Measurements from ENCODE around the gene SSR3. TPM values are rescaled to one million over a fixed set of nuclear protein-coding genes. Genes with fewer than 3 reads are reported as not detected.
A peak's percentile ranks its signal among the peaks of the same experiment; 100 is the strongest.

The SSR3 gene
- total RNA-seq, 4 donors from 2014 or later, result 42.5 to 74.7 (median 57.1) TPM

- H3K9me3 ChIP-seq, result no peaks in the 10 kb centered on the region
- peaks cover 8 to 53% (median 16%) of the 10 kb centered on the region in 3 donors for H3K4me1 ChIP-seq
- TF ChIP-seq, protein P1, sequence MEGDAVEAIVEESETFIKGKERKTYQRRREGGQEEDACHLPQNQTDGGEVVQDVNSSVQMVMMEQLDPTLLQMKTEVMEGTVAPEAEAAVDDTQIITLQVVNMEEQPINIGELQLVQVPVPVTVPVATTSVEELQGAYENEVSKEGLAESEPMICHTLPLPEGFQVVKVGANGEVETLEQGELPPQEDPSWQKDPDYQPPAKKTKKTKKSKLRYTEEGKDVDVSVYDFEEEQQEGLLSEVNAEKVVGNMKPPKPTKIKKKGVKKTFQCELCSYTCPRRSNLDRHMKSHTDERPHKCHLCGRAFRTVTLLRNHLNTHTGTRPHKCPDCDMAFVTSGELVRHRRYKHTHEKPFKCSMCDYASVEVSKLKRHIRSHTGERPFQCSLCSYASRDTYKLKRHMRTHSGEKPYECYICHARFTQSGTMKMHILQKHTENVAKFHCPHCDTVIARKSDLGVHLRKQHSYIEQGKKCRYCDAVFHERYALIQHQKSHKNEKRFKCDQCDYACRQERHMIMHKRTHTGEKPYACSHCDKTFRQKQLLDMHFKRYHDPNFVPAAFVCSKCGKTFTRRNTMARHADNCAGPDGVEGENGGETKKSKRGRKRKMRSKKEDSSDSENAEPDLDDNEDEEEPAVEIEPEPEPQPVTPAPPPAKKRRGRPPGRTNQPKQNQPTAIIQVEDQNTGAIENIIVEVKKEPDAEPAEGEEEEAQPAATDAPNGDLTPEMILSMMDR (IDR thresholded peaks at IDR 0.05), result no peak
- no peak for TF ChIP-seq POLR2A (IDR thresholded peaks at IDR 0.05)
- peak overlapping the region in 1 of 4 donors; percentile 14 for H3K27ac ChIP-seq
- DNase-seq, result no peak
- intact Hi-C loops (cut with DNase I), result loop anchor here (10.0 kb wide), 1 partner anchor 123 kb away; the partner anchor contains the start of gene TIPARP
- no peaks in the 10 kb centered on the region for H3K27me3 ChIP-seq
- H3K36me3 ChIP-seq, result peaks cover 0 to 64% (median 0%) of the 10 kb centered on the region in 3 donors
- 69 to 74% methylated on average over 4 of the region's 4 CpGs for WGBS, 2 donors
- no peak overlapping the region for H3K4me3 ChIP-seq
These were observed 3.2 kb downstream of the SSR3 start for GRCh38 chr3:156551746-156552145.

DNA sequence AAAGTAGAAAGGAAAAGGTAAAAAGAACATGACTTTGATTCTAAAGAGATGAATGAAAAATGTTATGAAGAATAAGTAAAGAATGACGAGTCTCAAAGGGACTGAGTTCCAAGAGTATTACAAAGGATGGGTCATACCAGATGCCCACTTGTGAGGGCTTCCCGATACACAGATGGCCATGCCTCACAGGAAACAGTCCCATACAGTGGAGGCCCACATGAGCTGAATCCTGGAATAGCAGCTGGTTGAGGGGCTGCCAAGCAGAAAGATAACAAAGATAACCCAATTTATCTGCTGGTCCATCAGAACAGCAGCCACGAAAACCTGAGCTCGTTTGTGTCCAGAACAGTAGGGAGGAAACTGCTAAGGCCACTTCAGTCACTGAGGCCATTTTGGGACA is 3.7 kb downstream of the SSR3 start:
- peaks cover 0 to 69% (median 0%) of the 10 kb centered on the region in 3 donors for H3K36me3 ChIP-seq
- no peaks in the 10 kb centered on the region for H3K27me3 ChIP-seq
- intact Hi-C loops (cut with DNase I), result loop anchor here (10.0 kb wide), 1 partner anchor 124 kb away; the partner anchor contains the start of gene TIPARP
- TF ChIP-seq, protein P1 (IDR thresholded peaks at IDR 0.05), result no peak
- TF ChIP-seq POLR2A (IDR thresholded peaks at IDR 0.05), result no peak
- peak overlapping the region in 1 of 4 donors; percentile 14 for H3K27ac ChIP-seq
- 80 to 81% methylated on average over 4 of the region's 4 CpGs for WGBS, 2 donors
- no peak overlapping the region for H3K4me3 ChIP-seq
- peaks cover 8 to 53% (median 16%) of the 10 kb centered on the region in 3 donors for H3K4me1 ChIP-seq
- no peaks in the 10 kb centered on the region for H3K9me3 ChIP-seq
- no peak for DNase-seq

- 70 to 75% methylated on average over 6 of the region's 6 CpGs for WGBS, 2 donors
- DNase-seq, result no peak
- intact Hi-C loops (cut with DNase I), result no loop called here
- TF ChIP-seq, protein P1 (IDR thresholded peaks at IDR 0.05), result no peak
- TF ChIP-seq POLR2A (IDR thresholded peaks at IDR 0.05), result no peak
- H3K27me3 ChIP-seq, result no peaks in the 10 kb centered on the region
- peaks cover 5 to 49% (median 14%) of the 10 kb centered on the region in 3 donors for H3K4me1 ChIP-seq
- H3K9me3 ChIP-seq, result no peaks in the 10 kb centered on the region
- H3K36me3 ChIP-seq, result peaks cover 0 to 90% (median 0%) of the 10 kb centered on the region in 3 donors
- H3K27ac ChIP-seq, result no peak overlapping the region
- H3K4me3 ChIP-seq, result no peak overlapping the region
These were observed 6.0 kb downstream of the SSR3 start for GRCh38 chr3:156548902-156549301.

GRCh38 chr3:156548041-156548687 is 6.8 kb downstream of the SSR3 start:
- intact Hi-C loops (cut with DNase I), result no loop called here
- TF ChIP-seq, protein P1 (IDR thresholded peaks at IDR 0.05), result no peak
- Histone ChIP-seq H3K27me3 (no peaks in the 10 kb centered on the region), H3K4me3 (no peak overlapping the region), H3K36me3 (peaks cover 0 to 97% (median 0%) of the 10 kb centered on the region in 3 donors), H3K9me3 (no peaks in the 10 kb centered on the region), H3K27ac (no peak overlapping the region), H3K4me1 (peaks cover 0 to 41% (median 7%) of the 10 kb centered on the region in 3 donors)
- DNase-seq, result no peak
- 66 to 75% methylated on average over 4 of the region's 4 CpGs for WGBS, 2 donors

DNA sequence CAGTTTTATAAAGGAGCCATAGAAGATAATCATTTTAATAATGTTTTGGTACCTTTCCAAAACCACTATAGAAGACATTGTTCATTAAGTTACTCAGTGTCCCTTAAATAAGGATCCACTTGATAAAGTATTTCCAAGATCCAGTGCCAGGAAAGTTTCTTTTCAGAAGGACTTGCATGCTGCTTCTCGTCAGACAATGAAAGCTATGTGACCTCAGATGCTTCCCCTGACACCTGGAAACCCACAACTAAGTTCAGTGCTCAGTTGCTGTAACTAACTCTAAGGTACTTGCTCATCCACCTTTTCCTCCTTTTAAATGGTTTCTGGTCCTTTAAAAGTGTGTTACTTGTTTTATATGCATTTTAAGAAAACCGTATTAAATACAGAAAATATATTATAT is 7.3 kb downstream of the SSR3 start:
- Histone ChIP-seq H3K27me3 (no peaks in the 10 kb centered on the region), H3K9me3 (no peaks in the 10 kb centered on the region), H3K4me1 (peaks cover 0 to 36% (median 4%) of the 10 kb centered on the region in 3 donors), H3K27ac (no peak overlapping the region), H3K36me3 (peaks cover 0 to 97% (median 0%) of the 10 kb centered on the region in 3 donors), H3K4me3 (no peak overlapping the region)
- intact Hi-C loops (cut with DNase I), result no loop called here
- TF ChIP-seq, protein P1 (IDR thresholded peaks at IDR 0.05), result no peak
- no peak for TF ChIP-seq POLR2A (IDR thresholded peaks at IDR 0.05)
- 32 to 52% methylated on average over 2 of the region's 2 CpGs for WGBS, 2 donors
- no peak for DNase-seq

All from esophagus squamous epithelium (tissue), 5 donors.